ENCODE measurements around the gene DCBLD1. TPM values are rescaled to one million over a fixed set of nuclear protein-coding genes. Genes with fewer than 3 reads are reported as not detected.

DCBLD1 gene
- total RNA-seq, 1 donor = 3.6 TPM

GRCh38 chr6:117483645-117484016, 1.2 kb downstream of the DCBLD1 start:
- H3K9me3 ChIP-seq (ENCODE audit: low read depth, low read length) = no peaks in the 10 kb centered on the region
- H3K4me1 ChIP-seq (ENCODE audit: insufficient read depth, low read length) = peaks cover 24% of the 10 kb centered on the region
- H3K4me3 ChIP-seq (ENCODE audit: low read length) = peak overlapping the region; percentile 47
- peaks cover 45% of the 10 kb centered on the region for H3K27me3 ChIP-seq (ENCODE audit: insufficient read depth, low read length)

- H3K9me3 ChIP-seq (ENCODE audit: low read depth, low read length) = no peaks in the 10 kb centered on the region
- peaks cover 45% of the 10 kb centered on the region for H3K27me3 ChIP-seq (ENCODE audit: insufficient read depth, low read length)
- H3K4me1 ChIP-seq (ENCODE audit: insufficient read depth, low read length) = peaks cover 24% of the 10 kb centered on the region
- H3K4me3 ChIP-seq (ENCODE audit: low read length) = no peak overlapping the region
Observed at GRCh38 chr6:117484052-117484646, 1.7 kb downstream of the DCBLD1 start.

GRCh38 chr6:117485433-117485832, 3.0 kb downstream of the DCBLD1 start:
- Histone ChIP-seq H3K4me1 (ENCODE audit: insufficient read depth, low read length) (peaks cover 24% of the 10 kb centered on the region), H3K9me3 (ENCODE audit: low read depth, low read length) (no peaks in the 10 kb centered on the region), H3K4me3 (ENCODE audit: low read length) (no peak overlapping the region), H3K27me3 (ENCODE audit: insufficient read depth, low read length) (peaks cover 44% of the 10 kb centered on the region)

GRCh38 chr6:117487821-117488220, 5.3 kb downstream of the DCBLD1 start:
- Histone ChIP-seq H3K4me1 (ENCODE audit: insufficient read depth, low read length) (peaks cover 12% of the 10 kb centered on the region), H3K9me3 (ENCODE audit: low read depth, low read length) (no peaks in the 10 kb centered on the region), H3K27me3 (ENCODE audit: insufficient read depth, low read length) (peaks cover 24% of the 10 kb centered on the region), H3K4me3 (ENCODE audit: low read length) (no peak overlapping the region)

- Histone ChIP-seq H3K9me3 (ENCODE audit: low read depth, low read length) (no peaks in the 10 kb centered on the region), H3K4me3 (ENCODE audit: low read length) (no peak overlapping the region), H3K4me1 (ENCODE audit: insufficient read depth, low read length) (peaks cover 4% of the 10 kb centered on the region), H3K27me3 (ENCODE audit: insufficient read depth, low read length) (peaks cover 17% of the 10 kb centered on the region)
Observed at GRCh38 chr6:117489003-117489402, 6.5 kb downstream of the DCBLD1 start.

GRCh38 chr6:117491916-117492315, 9.4 kb downstream of the DCBLD1 start:
- Histone ChIP-seq H3K27me3 (ENCODE audit: insufficient read depth, low read length) (no peaks in the 10 kb centered on the region), H3K4me3 (ENCODE audit: low read length) (no peak overlapping the region), H3K4me1 (ENCODE audit: insufficient read depth, low read length) (no peaks in the 10 kb centered on the region), H3K9me3 (ENCODE audit: low read depth, low read length) (no peaks in the 10 kb centered on the region)

GRCh38 chr6:117493470-117493869, 11.0 kb downstream of the DCBLD1 start:
- no peaks in the 10 kb centered on the region for H3K27me3 ChIP-seq (ENCODE audit: insufficient read depth, low read length)
- no peaks in the 10 kb centered on the region for H3K9me3 ChIP-seq (ENCODE audit: low read depth, low read length)
- H3K4me3 ChIP-seq (ENCODE audit: low read length) = no peak overlapping the region
- H3K4me1 ChIP-seq (ENCODE audit: insufficient read depth, low read length) = peaks cover 4% of the 10 kb centered on the region

- Histone ChIP-seq H3K4me3 (ENCODE audit: low read length) (no peak overlapping the region), H3K27me3 (ENCODE audit: insufficient read depth, low read length) (no peaks in the 10 kb centered on the region), H3K4me1 (ENCODE audit: insufficient read depth, low read length) (peaks cover 6% of the 10 kb centered on the region), H3K9me3 (ENCODE audit: low read depth, low read length) (no peaks in the 10 kb centered on the region)
Observed at GRCh38 chr6:117494283-117494682, 11.8 kb downstream of the DCBLD1 start.

GRCh38 chr6:117494694-117495318, 12.3 kb downstream of the DCBLD1 start:
- H3K27me3 ChIP-seq (ENCODE audit: insufficient read depth, low read length) = no peaks in the 10 kb centered on the region

GRCh38 chr6:117495425-117495824, 13.0 kb downstream of the DCBLD1 start:
- Histone ChIP-seq H3K4me1 (ENCODE audit: insufficient read depth, low read length) (peaks cover 6% of the 10 kb centered on the region), H3K9me3 (ENCODE audit: low read depth, low read length) (no peaks in the 10 kb centered on the region), H3K27me3 (ENCODE audit: insufficient read depth, low read length) (no peaks in the 10 kb centered on the region), H3K4me3 (ENCODE audit: low read length) (no peak overlapping the region)

More at GRCh38 chr6:117494694-117495318, 12.3 kb downstream of the DCBLD1 start:
- peaks cover 6% of the 10 kb centered on the region for H3K4me1 ChIP-seq (ENCODE audit: insufficient read depth, low read length)
- no peaks in the 10 kb centered on the region for H3K9me3 ChIP-seq (ENCODE audit: low read depth, low read length)
- H3K4me3 ChIP-seq (ENCODE audit: low read length) = no peak overlapping the region

GRCh38 chr6:117495869-117496268, 13.4 kb downstream of the DCBLD1 start:
- Histone ChIP-seq H3K4me3 (ENCODE audit: low read length) (no peak overlapping the region), H3K27me3 (ENCODE audit: insufficient read depth, low read length) (no peaks in the 10 kb centered on the region), H3K4me1 (ENCODE audit: insufficient read depth, low read length) (peaks cover 6% of the 10 kb centered on the region)

GRCh38 chr6:117496383-117496990, 14.0 kb downstream of the DCBLD1 start:
- Histone ChIP-seq H3K4me1 (ENCODE audit: insufficient read depth, low read length) (peaks cover 6% of the 10 kb centered on the region), H3K9me3 (ENCODE audit: low read depth, low read length) (no peaks in the 10 kb centered on the region), H3K4me3 (ENCODE audit: low read length) (no peak overlapping the region), H3K27me3 (ENCODE audit: insufficient read depth, low read length) (no peaks in the 10 kb centered on the region)

More at GRCh38 chr6:117495869-117496268, 13.4 kb downstream of the DCBLD1 start:
- H3K9me3 ChIP-seq (ENCODE audit: low read depth, low read length) = no peaks in the 10 kb centered on the region

GRCh38 chr6:117497237-117497636, 14.8 kb downstream of the DCBLD1 start:
- H3K4me3 ChIP-seq (ENCODE audit: low read length) = no peak overlapping the region
- H3K9me3 ChIP-seq (ENCODE audit: low read depth, low read length) = no peaks in the 10 kb centered on the region
- no peaks in the 10 kb centered on the region for H3K27me3 ChIP-seq (ENCODE audit: insufficient read depth, low read length)
- H3K4me1 ChIP-seq (ENCODE audit: insufficient read depth, low read length) = peaks cover 6% of the 10 kb centered on the region

- Histone ChIP-seq H3K9me3 (ENCODE audit: low read depth, low read length) (no peaks in the 10 kb centered on the region), H3K4me1 (ENCODE audit: insufficient read depth, low read length) (peaks cover 6% of the 10 kb centered on the region), H3K27me3 (ENCODE audit: insufficient read depth, low read length) (no peaks in the 10 kb centered on the region), H3K4me3 (ENCODE audit: low read length) (no peak overlapping the region)
Observed at GRCh38 chr6:117498159-117498558, 15.7 kb downstream of the DCBLD1 start.

- Histone ChIP-seq H3K27me3 (ENCODE audit: insufficient read depth, low read length) (no peaks in the 10 kb centered on the region), H3K9me3 (ENCODE audit: low read depth, low read length) (no peaks in the 10 kb centered on the region), H3K4me1 (ENCODE audit: insufficient read depth, low read length) (peaks cover 6% of the 10 kb centered on the region), H3K4me3 (ENCODE audit: low read length) (no peak overlapping the region)
Observed at GRCh38 chr6:117501722-117502121, 19.2 kb downstream of the DCBLD1 start.

- peaks cover 6% of the 10 kb centered on the region for H3K4me1 ChIP-seq (ENCODE audit: insufficient read depth, low read length)
- no peaks in the 10 kb centered on the region for H3K9me3 ChIP-seq (ENCODE audit: low read depth, low read length)
- H3K27me3 ChIP-seq (ENCODE audit: insufficient read depth, low read length) = no peaks in the 10 kb centered on the region
- no peak overlapping the region for H3K4me3 ChIP-seq (ENCODE audit: low read length)
Observed at GRCh38 chr6:117502580-117502979, 20.1 kb downstream of the DCBLD1 start.
